Fibroblast of skin of abdomen (primary cell): ENCODE measurements around the gene MAN2A2.
"Not testable (repeated sequence)": the region's sequence is repeated elsewhere in the genome, so short reads cannot be mapped to it uniquely, and the experiment has no call there.

Source experiments
- DNase-seq: peaks from one replicate; pipeline ENCODE4 v3.0.0-alpha.2; 2013

Gene MAN2A2

GRCh38 chr15:90871716-90872485 lies 31.2 kb upstream of the MAN2A2 start:
- no peak for DNase-seq

GRCh38 chr15:90872486-90873184 lies 30.5 kb upstream of the MAN2A2 start:
- peak; percentile 80 for DNase-seq

GRCh38 chr15:90873488-90873997 lies 29.6 kb upstream of the MAN2A2 start:
- no peak for DNase-seq

- no peak for DNase-seq
Measured at GRCh38 chr15:90873998-90874605, 29.0 kb upstream of the MAN2A2 start.

- DNase-seq: not testable (repeated sequence)
Measured at GRCh38 chr15:90874986-90875385, 28.1 kb upstream of the MAN2A2 start.

GRCh38 chr15:90875549-90875981 lies 27.5 kb upstream of the MAN2A2 start:
- no peak for DNase-seq

- no peak for DNase-seq
Measured at GRCh38 chr15:90876046-90876445, 27.1 kb upstream of the MAN2A2 start.

- no peak for DNase-seq
Measured at GRCh38 chr15:90876512-90877170, 26.5 kb upstream of the MAN2A2 start.

GRCh38 chr15:90877315-90877714 lies 25.8 kb upstream of the MAN2A2 start:
- DNase-seq: no peak

- no peak for DNase-seq
Measured at GRCh38 chr15:90877996-90878395, 25.1 kb upstream of the MAN2A2 start.

GRCh38 chr15:90878660-90879059 lies 24.4 kb upstream of the MAN2A2 start:
- no peak for DNase-seq

GRCh38 chr15:90879730-90880366 lies 23.3 kb upstream of the MAN2A2 start:
- DNase-seq: no peak

- DNase-seq: no peak
Measured at GRCh38 chr15:90880381-90881145, 22.5 kb upstream of the MAN2A2 start.

GRCh38 chr15:90881181-90881977 lies 21.7 kb upstream of the MAN2A2 start:
- no peak for DNase-seq

- DNase-seq: no peak
Measured at GRCh38 chr15:90881978-90882721, 21.0 kb upstream of the MAN2A2 start.

GRCh38 chr15:90882781-90883525 lies 20.1 kb upstream of the MAN2A2 start:
- DNase-seq: no peak

- DNase-seq: no peak
Measured at GRCh38 chr15:90883526-90883975, 19.6 kb upstream of the MAN2A2 start.

- DNase-seq: peak; percentile 63
Measured at GRCh38 chr15:90883976-90884718, 19.0 kb upstream of the MAN2A2 start, which contains the start of gene FES. FES (plus strand) TSS chr15:90884504; CDS start chr15:90885046, 542 bp downstream.
